Testis (tissue), 2 donors: Measurements from ENCODE around the gene HEG1.

ENCODE experiments used
- CTCF ChIP-seq, 3 experiments: fragments of 450-650 bp in 2 of 3; fragments of 200-600 bp in 1 of 3; sonication (generic) in 1 of 3; IDR thresholded peaks; one replicate each; pipeline ENCODE4 v1.5.1; 2016 to 2019; ENCODE audit warnings: antibody characterized with exemption in 3 of 3, mild to moderate bottlenecking in 2 of 3, moderate library complexity in 1 of 3
- POLR2A ChIP-seq: fragments of 450-650 bp; IDR thresholded peaks from one replicate; pipeline ENCODE4 v1.6.1; 2017; ENCODE audit warnings: antibody characterized with exemption, mild to moderate bottlenecking, moderate library complexity

- TF ChIP-seq CTCF (IDR thresholded peaks at IDR 0.05) (no peak), POLR2A (no peak)
These were observed 32.1 kb upstream of the HEG1 start for GRCh38 chr3:125087768-125088391.
